ENCODE measurements around the gene FBXO5. TPM values are rescaled to one million over a fixed set of nuclear protein-coding genes. Genes with fewer than 3 reads are reported as not detected.

FBXO5 gene
- total RNA-seq (2014; rRNA removed; shearing (Covaris generic)) (8.5 and 11.2 TPM in 2 replicates), polyA plus RNA-seq (2016; fragmentation: Nextera tagmentation; extraction: Ambion mirVana) (15.2 and 15.5 TPM in 2 replicates)

- Histone ChIP-seq H3K9me2 (ENCODE audit: insufficient read depth) (no peaks in the 10 kb centered on the region), H3K9me3 (ENCODE audit: low read depth) (no peaks in the 10 kb centered on the region), H3K9ac (peak within 1 kb of the TSS; percentile 96), H3K4me2 (ENCODE audit: unreplicated experiment) (peak within 1 kb of the TSS; percentile 98), H2AFZ (peak within 1 kb of the TSS; percentile 93), H3K36me3 (ENCODE audit: low read depth) (0 out of 2 replicates have a peak, but pooled peaks cover 3% of the 10 kb centered on the region), H4K20me1 (ENCODE audit: insufficient read depth) (no peaks in the 10 kb centered on the region; the same call in 1 of the 2 replicates), H3K27me3 (replicated peaks; ENCODE audit: insufficient read depth) (no peaks in the 10 kb centered on the region), H3K4me1 (ENCODE audit: insufficient read depth) (peaks cover 26% of the 10 kb centered on the region), H3F3A (ENCODE audit: insufficient read depth) (peaks cover 18% of the 10 kb centered on the region), H3K27ac (peak within 1 kb of the TSS; percentile 96), H3K4me3 (peak within 1 kb of the TSS; percentile 98), H3K79me2 (ENCODE audit: insufficient read depth) (peaks cover 79% of the 10 kb centered on the region)
- TF ChIP-seq EZH2 (IDR thresholded peaks at IDR 0.05; ENCODE audit: insufficient read depth, poor library complexity, severe bottlenecking) (no peak), EZH2phosphoT487 (IDR thresholded peaks at IDR 0.05; ENCODE audit: insufficient read depth, low read depth) (no peak)
- 0 to 2% methylated on average over 55 to 65 of the region's 66 CpGs for WGBS, 2 experiments (ENCODE audit: low coverage in 1 of 2, low lambda C conversion rate in 2 of 2, missing lambda C conversion rate in 2 of 2)
- in situ Hi-C loops (cut with MboI): no loop called here
- peak; percentile 99 for DNase-seq
Observed at GRCh38 chr6:152982904-152983636, at the start of gene FBXO5. Gene FBXO5, minus strand, starts transcription at chr6:152983041. Its CDS starts 82 bp downstream, at chr6:152982959.

- no peaks in the 10 kb centered on the region for H3K9me3 ChIP-seq (ENCODE audit: low read depth)
- H3K36me3 ChIP-seq (ENCODE audit: low read depth): no peaks in the 10 kb centered on the region
- H3K4me3 ChIP-seq: no peak overlapping the region
- H3K4me2 ChIP-seq (ENCODE audit: unreplicated experiment): peak overlapping the region; percentile 54
- in situ Hi-C loops (cut with MboI): loop anchor here (10.0 to 25.0 kb wide), 2 partner anchors 482 to 905 kb away; no protein-coding TSS in a partner anchor
- peak; percentile 75 for DNase-seq
- no peaks in the 10 kb centered on the region for H3K9me2 ChIP-seq (ENCODE audit: insufficient read depth)
- no peaks in the 10 kb centered on the region for H3K27me3 ChIP-seq (replicated peaks; ENCODE audit: insufficient read depth)
- H3K79me2 ChIP-seq (ENCODE audit: insufficient read depth): no peaks in the 10 kb centered on the region
- 0 out of 2 replicates have a peak, but pooled peaks cover 12% of the 10 kb centered on the region for H3F3A ChIP-seq (ENCODE audit: insufficient read depth)
- no peaks in the 10 kb centered on the region for H4K20me1 ChIP-seq (ENCODE audit: insufficient read depth)
- H2AFZ ChIP-seq: peak overlapping the region; percentile 37; the same call in 1 of the 2 replicates
- no peak overlapping the region for H3K9ac ChIP-seq
- no peak overlapping the region for H3K27ac ChIP-seq
- H3K4me1 ChIP-seq (ENCODE audit: insufficient read depth): peaks cover 10% of the 10 kb centered on the region
- WGBS, 2 experiments (ENCODE audit: low coverage in 1 of 2, low lambda C conversion rate in 2 of 2, missing lambda C conversion rate in 2 of 2): 50 to 55% methylated on average over 9 of the region's 9 CpGs
- TF ChIP-seq EZH2 (IDR thresholded peaks at IDR 0.05; ENCODE audit: insufficient read depth, poor library complexity, severe bottlenecking): no peak
- no peak for TF ChIP-seq EZH2phosphoT487 (IDR thresholded peaks at IDR 0.05; ENCODE audit: insufficient read depth, low read depth)
Observed at GRCh38 chr6:153032255-153032882, 49.5 kb upstream of the FBXO5 start.

- TF ChIP-seq EZH2phosphoT487 (IDR thresholded peaks at IDR 0.05; ENCODE audit: insufficient read depth, low read depth) (no peak), EZH2 (IDR thresholded peaks at IDR 0.05; ENCODE audit: insufficient read depth, poor library complexity, severe bottlenecking) (no peak)
- 40 to 43% methylated on average over 1 of the region's 1 CpG for WGBS, 2 experiments (ENCODE audit: low coverage in 1 of 2, low lambda C conversion rate in 2 of 2, missing lambda C conversion rate in 2 of 2)
- DNase-seq: peak; percentile 15
- Histone ChIP-seq H3K9me2 (ENCODE audit: insufficient read depth) (no peaks in the 10 kb centered on the region), H2AFZ (0 out of 2 replicates have a peak overlapping the region, but pooled peaks have one; percentile 37), H3K9ac (no peak overlapping the region), H3K4me1 (ENCODE audit: insufficient read depth) (peaks cover 10% of the 10 kb centered on the region), H3K4me2 (ENCODE audit: unreplicated experiment) (no peak overlapping the region), H3K4me3 (no peak overlapping the region), H3K9me3 (ENCODE audit: low read depth) (no peaks in the 10 kb centered on the region), H3K79me2 (ENCODE audit: insufficient read depth) (no peaks in the 10 kb centered on the region), H4K20me1 (ENCODE audit: insufficient read depth) (no peaks in the 10 kb centered on the region), H3K27me3 (replicated peaks; ENCODE audit: insufficient read depth) (no peaks in the 10 kb centered on the region), H3K27ac (0 out of 2 replicates have a peak overlapping the region, but pooled peaks have one; percentile 11), H3F3A (ENCODE audit: insufficient read depth) (0 out of 2 replicates have a peak, but pooled peaks cover 12% of the 10 kb centered on the region), H3K36me3 (ENCODE audit: low read depth) (no peaks in the 10 kb centered on the region)
- in situ Hi-C loops (cut with MboI): loop anchor here (10.0 to 25.0 kb wide), 2 partner anchors 483 to 906 kb away; no protein-coding TSS in a partner anchor
Observed at GRCh38 chr6:153031335-153031955, 48.6 kb upstream of the FBXO5 start.

GRCh38 chr6:153028963-153029362, 46.1 kb upstream of the FBXO5 start:
- H3K27me3 ChIP-seq (replicated peaks; ENCODE audit: insufficient read depth): no peaks in the 10 kb centered on the region
- no peaks in the 10 kb centered on the region for H3K9me2 ChIP-seq (ENCODE audit: insufficient read depth)
- in situ Hi-C loops (cut with MboI): loop anchor here (25.0 kb wide), 1 partner anchor 908 kb away; no protein-coding TSS in a partner anchor
- 75 to 80% methylated on average over 4 of the region's 4 CpGs for WGBS, 2 experiments (ENCODE audit: low coverage in 1 of 2, low lambda C conversion rate in 2 of 2, missing lambda C conversion rate in 2 of 2)
- no peak for DNase-seq
- peaks cover 10% of the 10 kb centered on the region for H3K4me1 ChIP-seq (ENCODE audit: insufficient read depth)
- no peaks in the 10 kb centered on the region for H3K9me3 ChIP-seq (ENCODE audit: low read depth)
- no peak overlapping the region for H3K9ac ChIP-seq
- H3K36me3 ChIP-seq (ENCODE audit: low read depth): no peaks in the 10 kb centered on the region
- TF ChIP-seq EZH2phosphoT487 (IDR thresholded peaks at IDR 0.05; ENCODE audit: insufficient read depth, low read depth) (no peak), EZH2 (IDR thresholded peaks at IDR 0.05; ENCODE audit: insufficient read depth, poor library complexity, severe bottlenecking) (no peak)
- no peak overlapping the region for H2AFZ ChIP-seq
- no peak overlapping the region for H3K4me2 ChIP-seq (ENCODE audit: unreplicated experiment)
- no peaks in the 10 kb centered on the region for H4K20me1 ChIP-seq (ENCODE audit: insufficient read depth)
- H3K4me3 ChIP-seq: no peak overlapping the region
- H3F3A ChIP-seq (ENCODE audit: insufficient read depth): 0 out of 2 replicates have a peak, but pooled peaks cover 12% of the 10 kb centered on the region
- H3K27ac ChIP-seq: no peak overlapping the region
- H3K79me2 ChIP-seq (ENCODE audit: insufficient read depth): no peaks in the 10 kb centered on the region

Measured in GM23248 (cell line).